ENCODE results near the gene HOTAIR.

HOTAIR gene

GRCh38 chr12:53989227-53990113 lies 14.7 kb upstream of the HOTAIR start:
- Histone ChIP-seq H3K4me1 (ENCODE audit: control extremely low read depth in 1 of 4, control insufficient read depth in 4 of 4, insufficient read depth in 4 of 4, low read length in 3 of 4) (peaks cover 0 to 21% (median 11%) of the 10 kb centered on the region in 4 experiments), H3K27me3 (replicated peaks in 2 of 5; ENCODE audit: control insufficient read depth in 4 of 5, insufficient read depth in 5 of 5, low read length in 4 of 5) (peaks cover 33 to 99% (median 62%) of the 10 kb centered on the region in 5 experiments), H3K27ac (ENCODE audit: insufficient read depth in 1 of 2, low read depth in 1 of 2, low read length in 2 of 2, poor library complexity in 1 of 2, severe bottlenecking in 2 of 2) (no peak overlapping the region), H3K9me3 (ENCODE audit: control extremely low read depth in 1 of 5, control insufficient read depth in 4 of 5, insufficient read depth in 2 of 5, low read depth in 1 of 5, low read length in 4 of 5) (peaks cover 0 to 2% (median 0%) of the 10 kb centered on the region in 5 experiments), H3K4me3 (ENCODE audit: control insufficient read depth in 1 of 7, extremely low read depth in 1 of 7, insufficient read depth in 4 of 7, low read depth in 2 of 7, low read length in 6 of 7) (no peak overlapping the region), H3K36me3 (ENCODE audit: control insufficient read depth in 4 of 4, insufficient read depth in 4 of 4, low read length in 3 of 4) (no peaks in the 10 kb centered on the region)
- peak; percentile 60 to 77 (median 74) for DNase-seq
- ChIA-PET CTCF (interaction anchor here (0.9 to 5.6 kb wide), 12 partner anchors 10 to 235 kb away, joined by 3 to 46 read pairs (median 6); partner anchors contain the start of genes HOXC12 and HOXC9), POLR2A (no interaction called here)
- WGBS (ENCODE audit: insufficient coverage): under 1% methylated on average over 20 of the region's 28 CpGs

- no peak overlapping the region for H3K27ac ChIP-seq (ENCODE audit: insufficient read depth in 1 of 2, low read depth in 1 of 2, low read length in 2 of 2, poor library complexity in 1 of 2, severe bottlenecking in 2 of 2)
- WGBS (ENCODE audit: insufficient coverage): 0% methylated on average over 1 of the region's 5 CpGs
- H3K27me3 ChIP-seq (replicated peaks in 2 of 5; ENCODE audit: control insufficient read depth in 4 of 5, insufficient read depth in 5 of 5, low read length in 4 of 5): peaks cover 36 to 99% (median 60%) of the 10 kb centered on the region in 5 experiments
- peaks cover 0 to 6% (median 0%) of the 10 kb centered on the region in 5 experiments for H3K9me3 ChIP-seq (ENCODE audit: control extremely low read depth in 1 of 5, control insufficient read depth in 4 of 5, insufficient read depth in 2 of 5, low read depth in 1 of 5, low read length in 4 of 5)
- H3K4me3 ChIP-seq (ENCODE audit: control insufficient read depth in 1 of 7, extremely low read depth in 1 of 7, insufficient read depth in 4 of 7, low read depth in 2 of 7, low read length in 6 of 7): no peak overlapping the region
- H3K36me3 ChIP-seq (ENCODE audit: control insufficient read depth in 4 of 4, insufficient read depth in 4 of 4, low read length in 3 of 4): no peaks in the 10 kb centered on the region
- POLR2A ChIA-PET: no interaction called here
- no peak for DNase-seq
- H3K4me1 ChIP-seq (ENCODE audit: control extremely low read depth in 1 of 4, control insufficient read depth in 4 of 4, insufficient read depth in 4 of 4, low read length in 3 of 4): peaks cover 0 to 24% (median 16%) of the 10 kb centered on the region in 4 experiments
- CTCF ChIA-PET: interaction anchor here (1.1 to 5.6 kb wide), 19 partner anchors 11 to 233 kb away, joined by 3 to 46 read pairs (median 5); partner anchors contain the start of gene HOXC9
These were observed 13.9 kb upstream of the HOTAIR start for GRCh38 chr12:53988541-53989226.

- 8% methylated on average over 4 of the region's 4 CpGs for WGBS (ENCODE audit: insufficient coverage)
- DNase-seq: no peak
- Histone ChIP-seq H3K4me3 (ENCODE audit: control insufficient read depth in 1 of 7, extremely low read depth in 1 of 7, insufficient read depth in 4 of 7, low read depth in 2 of 7, low read length in 6 of 7) (no peak overlapping the region), H3K27ac (ENCODE audit: insufficient read depth in 1 of 2, low read depth in 1 of 2, low read length in 2 of 2, poor library complexity in 1 of 2, severe bottlenecking in 2 of 2) (no peak overlapping the region), H3K9me3 (ENCODE audit: control extremely low read depth in 1 of 5, control insufficient read depth in 4 of 5, insufficient read depth in 2 of 5, low read depth in 1 of 5, low read length in 4 of 5) (peaks cover 0 to 8% (median 0%) of the 10 kb centered on the region in 5 experiments), H3K36me3 (ENCODE audit: control insufficient read depth in 4 of 4, insufficient read depth in 4 of 4, low read length in 3 of 4) (no peaks in the 10 kb centered on the region), H3K27me3 (replicated peaks in 2 of 5; ENCODE audit: control insufficient read depth in 4 of 5, insufficient read depth in 5 of 5, low read length in 4 of 5) (peaks cover 36 to 99% (median 64%) of the 10 kb centered on the region in 5 experiments), H3K4me1 (ENCODE audit: control extremely low read depth in 1 of 4, control insufficient read depth in 4 of 4, insufficient read depth in 4 of 4, low read length in 3 of 4) (peaks cover 0 to 25% (median 19%) of the 10 kb centered on the region in 4 experiments)
- ChIA-PET CTCF (interaction anchor here (0.9 to 5.6 kb wide), 22 partner anchors 10 to 232 kb away, joined by 3 to 46 read pairs (median 4); partner anchors contain the start of gene HOXC9), POLR2A (no interaction called here)
These were observed 13.1 kb upstream of the HOTAIR start for GRCh38 chr12:53987787-53988230.

GRCh38 chr12:53986686-53987483 lies 12.1 kb upstream of the HOTAIR start:
- H3K9me3 ChIP-seq (ENCODE audit: control extremely low read depth in 1 of 5, control insufficient read depth in 4 of 5, insufficient read depth in 2 of 5, low read depth in 1 of 5, low read length in 4 of 5): peaks cover 0 to 8% (median 0%) of the 10 kb centered on the region in 5 experiments
- CTCF ChIA-PET: interaction anchor here (0.9 to 5.6 kb wide), 23 partner anchors 9 to 285 kb away, joined by 3 to 46 read pairs (median 5); partner anchors contain the start of genes HOXC8 and HOXC9
- no peak overlapping the region for H3K27ac ChIP-seq (ENCODE audit: insufficient read depth in 1 of 2, low read depth in 1 of 2, low read length in 2 of 2, poor library complexity in 1 of 2, severe bottlenecking in 2 of 2)
- H3K4me1 ChIP-seq (ENCODE audit: control extremely low read depth in 1 of 4, control insufficient read depth in 4 of 4, insufficient read depth in 4 of 4, low read length in 3 of 4): peaks cover 0 to 25% (median 19%) of the 10 kb centered on the region in 4 experiments
- H3K36me3 ChIP-seq (ENCODE audit: control insufficient read depth in 4 of 4, insufficient read depth in 4 of 4, low read length in 3 of 4): no peaks in the 10 kb centered on the region
- H3K27me3 ChIP-seq (replicated peaks in 2 of 5; ENCODE audit: control insufficient read depth in 4 of 5, insufficient read depth in 5 of 5, low read length in 4 of 5): peaks cover 39 to 99% (median 65%) of the 10 kb centered on the region in 5 experiments
- WGBS (ENCODE audit: insufficient coverage): 23% methylated on average over 14 of the region's 21 CpGs
- no peak for DNase-seq
- POLR2A ChIA-PET: interaction anchor here (0.6 kb wide), 1 partner anchor 14 kb away, joined by 3 read pairs; no protein-coding TSS in a partner anchor
- H3K4me3 ChIP-seq (ENCODE audit: control insufficient read depth in 1 of 7, extremely low read depth in 1 of 7, insufficient read depth in 4 of 7, low read depth in 2 of 7, low read length in 6 of 7): no peak overlapping the region

GRCh38 chr12:53985994-53986685 lies 11.4 kb upstream of the HOTAIR start:
- WGBS (ENCODE audit: insufficient coverage): 2% methylated on average over 29 of the region's 50 CpGs
- ChIA-PET POLR2A (interaction anchor here (0.6 kb wide), 1 partner anchor 15 kb away, joined by 3 read pairs; no protein-coding TSS in a partner anchor), CTCF (interaction anchor here (0.7 to 5.6 kb wide), 18 partner anchors 10 to 284 kb away, joined by 3 to 46 read pairs (median 4); partner anchors contain the start of genes HOXC8 and HOXC9)
- H3K4me1 ChIP-seq (ENCODE audit: control extremely low read depth in 1 of 4, control insufficient read depth in 4 of 4, insufficient read depth in 4 of 4, low read length in 3 of 4): peaks cover 0 to 25% (median 19%) of the 10 kb centered on the region in 4 experiments
- no peak overlapping the region for H3K27ac ChIP-seq (ENCODE audit: insufficient read depth in 1 of 2, low read depth in 1 of 2, low read length in 2 of 2, poor library complexity in 1 of 2, severe bottlenecking in 2 of 2)
- H3K36me3 ChIP-seq (ENCODE audit: control insufficient read depth in 4 of 4, insufficient read depth in 4 of 4, low read length in 3 of 4): no peaks in the 10 kb centered on the region
- DNase-seq: peak in 1 of 3 donors; percentile 35
- H3K9me3 ChIP-seq (ENCODE audit: control extremely low read depth in 1 of 5, control insufficient read depth in 4 of 5, insufficient read depth in 2 of 5, low read depth in 1 of 5, low read length in 4 of 5): peaks cover 0 to 8% (median 0%) of the 10 kb centered on the region in 5 experiments
- H3K27me3 ChIP-seq (replicated peaks in 2 of 5; ENCODE audit: control insufficient read depth in 4 of 5, insufficient read depth in 5 of 5, low read length in 4 of 5): peaks cover 39 to 99% (median 71%) of the 10 kb centered on the region in 5 experiments
- no peak overlapping the region for H3K4me3 ChIP-seq (ENCODE audit: control insufficient read depth in 1 of 7, extremely low read depth in 1 of 7, insufficient read depth in 4 of 7, low read depth in 2 of 7, low read length in 6 of 7)

- Histone ChIP-seq H3K27ac (ENCODE audit: insufficient read depth in 1 of 2, low read depth in 1 of 2, low read length in 2 of 2, poor library complexity in 1 of 2, severe bottlenecking in 2 of 2) (no peak overlapping the region), H3K9me3 (ENCODE audit: control extremely low read depth in 1 of 5, control insufficient read depth in 4 of 5, insufficient read depth in 2 of 5, low read depth in 1 of 5, low read length in 4 of 5) (peaks cover 0 to 8% (median 0%) of the 10 kb centered on the region in 5 experiments), H3K36me3 (ENCODE audit: control insufficient read depth in 4 of 4, insufficient read depth in 4 of 4, low read length in 3 of 4) (no peaks in the 10 kb centered on the region), H3K4me3 (ENCODE audit: control insufficient read depth in 1 of 7, extremely low read depth in 1 of 7, insufficient read depth in 4 of 7, low read depth in 2 of 7, low read length in 6 of 7) (peak overlapping the region in 1 of 7 experiments; percentile 32), H3K4me1 (ENCODE audit: control extremely low read depth in 1 of 4, control insufficient read depth in 4 of 4, insufficient read depth in 4 of 4, low read length in 3 of 4) (peaks cover 0 to 25% (median 19%) of the 10 kb centered on the region in 4 experiments), H3K27me3 (replicated peaks in 2 of 5; ENCODE audit: control insufficient read depth in 4 of 5, insufficient read depth in 5 of 5, low read length in 4 of 5) (peaks cover 39 to 99% (median 76%) of the 10 kb centered on the region in 5 experiments)
- POLR2A ChIA-PET: no interaction called here
- DNase-seq: no peak
- 9% methylated on average over 21 of the region's 21 CpGs for WGBS (ENCODE audit: insufficient coverage)
- CTCF ChIA-PET: interaction anchor here (0.7 to 5.6 kb wide), 13 partner anchors 10 to 284 kb away, joined by 3 to 46 read pairs (median 4); partner anchors contain the start of gene HOXC9
These were observed 10.9 kb upstream of the HOTAIR start for GRCh38 chr12:53985692-53985993.
